ENCODE results near the gene MRFAP1L1. TPM values are rescaled to one million over a fixed set of nuclear protein-coding genes. Genes with fewer than 3 reads are reported as not detected.
A peak's percentile ranks its signal among the peaks of the same experiment; 100 is the strongest.
"Not testable (repeated sequence)": the region's sequence is repeated elsewhere in the genome, so short reads cannot be mapped to it uniquely, and the experiment has no call there.

The MRFAP1L1 gene
- total RNA-seq, 1 donor from 2014 or later: 73.0 TPM

- Mint-ChIP-seq H3K4me1 (ENCODE audit: unreplicated experiment) (peaks cover 16% of the 10 kb centered on the region), H3K27me3 (no peaks in the 10 kb centered on the region), H3K9me3 (no peaks in the 10 kb centered on the region), H3K4me3 (no peak overlapping the region), H3K36me3 (no peaks in the 10 kb centered on the region), H3K27ac (peak overlapping the region; percentile 39)
- no peak for DNase-seq (ENCODE audit: extremely low spot score, unreplicated experiment)
- TF ChIP-seq CTCF (conservative IDR thresholded peaks at IDR 0.05): no peak
Measured at GRCh38 chr4:6727943-6728250, 18.2 kb upstream of the MRFAP1L1 start.

GRCh38 chr4:6727081-6727942 is 17.6 kb upstream of the MRFAP1L1 start:
- H3K9me3 Mint-ChIP-seq: no peaks in the 10 kb centered on the region
- H3K27ac Mint-ChIP-seq: peak overlapping the region; percentile 39
- TF ChIP-seq CTCF (conservative IDR thresholded peaks at IDR 0.05): no peak
- H3K27me3 Mint-ChIP-seq: no peaks in the 10 kb centered on the region
- H3K4me3 Mint-ChIP-seq: peak overlapping the region; percentile 34
- no peak for DNase-seq (ENCODE audit: extremely low spot score, unreplicated experiment)
- H3K4me1 Mint-ChIP-seq (ENCODE audit: unreplicated experiment): peaks cover 16% of the 10 kb centered on the region
- no peaks in the 10 kb centered on the region for H3K36me3 Mint-ChIP-seq

- not testable (repeated sequence) for H3K36me3 Mint-ChIP-seq; H3K4me3 Mint-ChIP-seq; H3K27me3 Mint-ChIP-seq; DNase-seq (ENCODE audit: extremely low spot score, unreplicated experiment); H3K9me3 Mint-ChIP-seq; H3K27ac Mint-ChIP-seq
- H3K4me1 Mint-ChIP-seq (ENCODE audit: unreplicated experiment): peaks cover 17% of the 10 kb centered on the region
Measured at GRCh38 chr4:6725427-6725961, 15.8 kb upstream of the MRFAP1L1 start.

GRCh38 chr4:6724421-6725111 is 14.9 kb upstream of the MRFAP1L1 start:
- Mint-ChIP-seq H3K27ac (no peak overlapping the region), H3K36me3 (no peaks in the 10 kb centered on the region), H3K4me3 (no peak overlapping the region), H3K4me1 (ENCODE audit: unreplicated experiment) (peaks cover 21% of the 10 kb centered on the region), H3K27me3 (no peaks in the 10 kb centered on the region), H3K9me3 (no peaks in the 10 kb centered on the region)
- DNase-seq (ENCODE audit: extremely low spot score, unreplicated experiment): no peak
- no peak for TF ChIP-seq CTCF (conservative IDR thresholded peaks at IDR 0.05)

GRCh38 chr4:6723851-6724250 is 14.2 kb upstream of the MRFAP1L1 start:
- Mint-ChIP-seq H3K27me3 (no peaks in the 10 kb centered on the region), H3K27ac (no peak overlapping the region), H3K9me3 (no peaks in the 10 kb centered on the region), H3K4me1 (ENCODE audit: unreplicated experiment) (peaks cover 25% of the 10 kb centered on the region), H3K36me3 (peaks cover 3% of the 10 kb centered on the region), H3K4me3 (no peak overlapping the region)
- TF ChIP-seq CTCF (conservative IDR thresholded peaks at IDR 0.05): no peak
- DNase-seq (ENCODE audit: extremely low spot score, unreplicated experiment): no peak

- H3K4me1 Mint-ChIP-seq (ENCODE audit: unreplicated experiment): peaks cover 23% of the 10 kb centered on the region
- H3K36me3 Mint-ChIP-seq: peaks cover 5% of the 10 kb centered on the region
- H3K27ac Mint-ChIP-seq: no peak overlapping the region
- H3K27me3 Mint-ChIP-seq: no peaks in the 10 kb centered on the region
- H3K4me3 Mint-ChIP-seq: no peak overlapping the region
- H3K9me3 Mint-ChIP-seq: no peaks in the 10 kb centered on the region
- no peak for TF ChIP-seq CTCF (conservative IDR thresholded peaks at IDR 0.05)
- no peak for DNase-seq (ENCODE audit: extremely low spot score, unreplicated experiment)
Measured at GRCh38 chr4:6722891-6723290, 13.2 kb upstream of the MRFAP1L1 start.

All from type B pancreatic cell (in vitro differentiated cells).